Cardiac fibroblast (primary cell): Measurements from ENCODE around the gene MET.

Experiments
- DNase-seq, 2 donors: peaks; one replicate each; pipeline versions ENCODE4 v3.0.0 to v3.0.0-alpha.2; 2010; ENCODE audit warnings: low read depth in 2 of 2
- H3K4me3 ChIP-seq, 2 donors: replicated peaks in 1 of 2; 1 replicate in 1 of 2; 2 replicates in 1 of 2; pipeline ENCODE4 v1.5.1; 2011; ENCODE audit warnings: low read depth in 2 of 2, low read length in 2 of 2, mild to moderate bottlenecking in 2 of 2, moderate library complexity in 1 of 2
- CTCF ChIP-seq: IDR thresholded peaks from one replicate; pipeline ENCODE4 v1.5.1; 2011; ENCODE audit warnings: low read depth, mild to moderate bottlenecking, low read length, inconsistent platforms

MET gene

GRCh38 chr7:116842371-116842770 lies 170.4 kb downstream of the MET start:
- TF ChIP-seq CTCF, result no peak
- no peak overlapping the region for H3K4me3 ChIP-seq
- DNase-seq, result no peak

- no peak for TF ChIP-seq CTCF
- DNase-seq, result no peak
- H3K4me3 ChIP-seq, result no peak overlapping the region
These were observed 171.4 kb downstream of the MET start for GRCh38 chr7:116843378-116843777.
